SU-DHL-6 (cell line): Measurements from ENCODE around the gene PTTG1IP.

ENCODE experiments used
- H2AFZ ChIP-seq: fragments of 200-600 bp; sonication (generic); 2 replicates; pipeline ENCODE4 v1.6.1; 2014; ENCODE audit warnings: low read depth, mild to moderate bottlenecking, moderate library complexity, mixed read lengths, antibody characterized with exemption, low read length; ENCODE audit not compliant: severe bottlenecking
- H3F3A ChIP-seq: fragments of 200-600 bp; shearing (Covaris generic); 2 replicates; pipeline ENCODE4 v1.6.0; 2016; ENCODE audit warnings: antibody characterized with exemption, mild to moderate bottlenecking; ENCODE audit not compliant: insufficient read depth
- H3K27ac ChIP-seq: fragments of 200-600 bp; sonication (generic); 2 replicates; pipeline ENCODE4 v1.5.1; 2016; ENCODE audit warnings: low read depth, mild to moderate bottlenecking, low read length, moderate library complexity, mixed read lengths
- H3K27me3 ChIP-seq: fragments of 200-600 bp; sonication (generic), shearing (Covaris generic); 2 replicates; pipeline ENCODE4 v1.6.0; 2014; ENCODE audit warnings: mild to moderate bottlenecking, low read length
- H3K36me3 ChIP-seq: fragments of 200-600 bp; sonication (generic); 2 replicates; pipeline ENCODE4 v1.6.1; 2014; ENCODE audit warnings: mild to moderate bottlenecking, low read length, mixed read lengths
- H3K4me2 ChIP-seq: fragments of 300-600, 200-600 bp; shearing (Covaris generic), sonication (generic); 2 replicates; pipeline ENCODE4 v1.6.0; 2014; ENCODE audit warnings: low read length, low read depth, mild to moderate bottlenecking; ENCODE audit not compliant: poor library complexity, severe bottlenecking
- H3K4me3 ChIP-seq: fragments of 200-600 bp; sonication (generic); 2 replicates; pipeline ENCODE4 v1.5.1; 2014; ENCODE audit warnings: antibody characterized with exemption, low read length, mild to moderate bottlenecking, mixed read lengths; ENCODE audit not compliant: insufficient read depth, poor library complexity, severe bottlenecking
- H3K79me2 ChIP-seq: fragments of 200-600 bp; sonication (generic); 2 replicates; pipeline ENCODE4 v1.6.1; 2014; ENCODE audit warnings: mild to moderate bottlenecking, low read length, moderate library complexity; ENCODE audit not compliant: insufficient read depth
- H3K9ac ChIP-seq: fragments of 200-600 bp; sonication (generic); 2 replicates; pipeline ENCODE4 v1.7.0; 2014; ENCODE audit warnings: mild to moderate bottlenecking, low read length
- H3K9me2 ChIP-seq: fragments of 200-600 bp; sonication (generic); replicated peaks from 2 replicates; pipeline ENCODE4 v1.6.1; 2014; ENCODE audit warnings: low read length; ENCODE audit not compliant: insufficient read depth
- H3K9me3 ChIP-seq: fragments of 200-600 bp; sonication (generic); 2 replicates; pipeline ENCODE4 v1.6.1; 2014; ENCODE audit warnings: low read length, mixed read lengths; ENCODE audit not compliant: insufficient read depth
- H4K20me1 ChIP-seq: fragments of 200-600 bp; sonication (generic); 2 replicates; pipeline ENCODE4 v1.6.1; 2014; ENCODE audit warnings: low read depth, mild to moderate bottlenecking, antibody characterized with exemption, low read length, moderate library complexity, mixed read lengths
- CTCF ChIP-seq: fragments of 200-600 bp; sonication (generic); IDR thresholded peaks from one replicate; pipeline ENCODE4 v1.5.1; 2017; ENCODE audit warnings: antibody characterized with exemption, mild to moderate bottlenecking, low read length, moderate library complexity; ENCODE audit not compliant: insufficient read depth, poor library complexity, severe bottlenecking
- EZH2phosphoT487 ChIP-seq: fragments of 200-600 bp; sonication (generic), shearing (Covaris generic); conservative IDR thresholded peaks from 2 replicates; pipeline ENCODE4 v1.6.1; 2018; ENCODE audit warnings: mild to moderate bottlenecking, antibody characterized with exemption, low read length, moderate library complexity, mixed read lengths

Gene PTTG1IP

DNA sequence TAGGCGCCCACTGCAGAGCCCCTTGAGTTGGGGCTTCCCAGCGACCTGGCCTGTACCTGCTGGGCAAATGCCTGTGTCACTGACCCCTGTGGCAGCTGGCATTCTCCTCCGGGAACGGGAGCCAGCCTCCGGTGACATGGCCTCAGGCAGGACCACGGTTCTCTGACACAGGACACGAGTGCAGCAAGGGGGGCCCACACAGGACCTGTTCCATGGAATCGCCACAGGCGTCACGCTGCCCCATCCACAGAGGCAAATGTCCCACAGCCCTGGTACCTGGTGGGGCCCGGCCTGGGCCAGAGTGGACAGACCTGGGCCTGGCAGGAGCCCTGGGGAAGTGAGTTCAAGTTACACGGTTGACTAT lies 44.6 kb upstream of the PTTG1IP start:
- Histone ChIP-seq H4K20me1 (no peaks in the 10 kb centered on the region), H3K4me3 (no peak overlapping the region), H3K4me2 (no peak overlapping the region), H3K9ac (no peak overlapping the region), H2AFZ (no peak overlapping the region), H3K9me3 (no peaks in the 10 kb centered on the region), H3K9me2 (no peaks in the 10 kb centered on the region), H3K27ac (no peak overlapping the region), H3K79me2 (no peaks in the 10 kb centered on the region), H3K27me3 (no peaks in the 10 kb centered on the region), H3F3A (no peaks in the 10 kb centered on the region), H3K36me3 (no peaks in the 10 kb centered on the region)
- no peak for TF ChIP-seq EZH2phosphoT487
- TF ChIP-seq CTCF: no peak

- Histone ChIP-seq H2AFZ (no peak overlapping the region), H3K4me2 (no peak overlapping the region), H3K9me2 (no peaks in the 10 kb centered on the region), H3K9ac (no peak overlapping the region), H3K27me3 (no peaks in the 10 kb centered on the region), H3K27ac (no peak overlapping the region), H3F3A (no peaks in the 10 kb centered on the region), H3K9me3 (no peaks in the 10 kb centered on the region), H4K20me1 (no peaks in the 10 kb centered on the region), H3K36me3 (no peaks in the 10 kb centered on the region), H3K79me2 (no peaks in the 10 kb centered on the region), H3K4me3 (no peak overlapping the region)
- TF ChIP-seq CTCF: no peak
- no peak for TF ChIP-seq EZH2phosphoT487
These were observed 44.1 kb upstream of the PTTG1IP start for GRCh38 chr21:44917446-44918106.

DNA sequence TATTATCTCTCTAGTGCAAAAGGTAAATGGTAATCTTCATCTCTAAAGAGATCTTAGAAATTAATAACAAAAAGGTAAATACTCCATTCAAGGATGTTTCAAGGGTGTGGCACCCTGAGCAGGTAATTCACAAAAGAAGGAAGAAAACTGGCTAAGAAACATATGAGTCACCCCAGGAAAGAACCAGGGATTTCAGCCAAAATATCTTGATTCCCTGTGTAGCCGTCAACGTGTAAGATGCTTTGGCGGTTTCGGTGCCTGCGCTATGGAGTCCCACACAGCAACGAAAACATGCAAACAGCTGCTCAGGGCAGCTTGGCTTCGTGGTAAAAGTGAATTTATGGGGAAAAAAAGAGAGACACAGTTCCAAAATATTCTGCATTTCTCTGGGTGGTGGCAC lies 43.5 kb upstream of the PTTG1IP start:
- H3K4me3 ChIP-seq: no peak overlapping the region
- H4K20me1 ChIP-seq: no peaks in the 10 kb centered on the region
- H3F3A ChIP-seq: no peaks in the 10 kb centered on the region
- H2AFZ ChIP-seq: no peak overlapping the region
- no peak for TF ChIP-seq CTCF
- no peak for TF ChIP-seq EZH2phosphoT487
- no peaks in the 10 kb centered on the region for H3K27me3 ChIP-seq
- no peak overlapping the region for H3K27ac ChIP-seq
- H3K36me3 ChIP-seq: no peaks in the 10 kb centered on the region
- no peaks in the 10 kb centered on the region for H3K9me3 ChIP-seq
- no peak overlapping the region for H3K9ac ChIP-seq
- no peak overlapping the region for H3K4me2 ChIP-seq
- H3K9me2 ChIP-seq: no peaks in the 10 kb centered on the region
- H3K79me2 ChIP-seq: no peaks in the 10 kb centered on the region
